LHCN-M2 (cell line): ENCODE measurements around the gene ARHGAP18. TPM values are rescaled to one million over a fixed set of nuclear protein-coding genes. Genes with fewer than 3 reads are reported as not detected.

Source experiments
- total RNA-seq: library from RNA; depleted of rRNA; stranded (reverse); fragments of >200 nt; gene quantifications from 2 replicates; pipeline ENCODE4 v1.2.3, GENCODE V29; 2014; rRNA removed

The ARHGAP18 gene
- total RNA-seq, 1 experiment from 2014 or later = 96.8 TPM

Other genes starting within 250 kb of the ARHGAP18 start
- gene TMEM244, start 151.1 kb upstream of the ARHGAP18 start, total RNA-seq = 0.52 and 2.2 TPM in 2 replicates